ENCODE measurements around the gene HTR1E. TPM values are rescaled to one million over a fixed set of nuclear protein-coding genes. Genes with fewer than 3 reads are reported as not detected.
A peak's percentile ranks its signal among the peaks of the same experiment; 100 is the strongest.

Gene HTR1E
- total RNA-seq, 3 donors from 2014 or later, result not detected

DNA sequence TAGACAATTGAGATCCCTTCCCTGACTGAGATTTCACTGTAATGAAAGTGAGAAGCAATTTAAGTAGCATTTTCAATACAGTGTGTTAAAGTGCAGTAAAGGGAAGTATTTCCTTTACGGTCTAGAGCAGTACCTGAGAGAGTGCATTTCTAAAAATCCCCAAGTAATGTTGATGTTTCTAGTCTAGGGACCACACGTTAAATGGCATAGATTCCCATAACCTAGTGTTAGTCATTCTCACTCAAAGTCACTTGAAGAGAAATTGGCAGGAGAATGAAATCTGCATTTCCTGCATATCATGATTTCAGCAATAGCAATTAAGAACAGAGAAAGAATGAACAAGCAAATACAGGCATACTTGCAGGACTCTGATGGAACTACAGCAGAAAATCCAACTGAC is 89.7 kb downstream of the HTR1E start:
- intact Hi-C loops (cut with DNase I, micrococcal nuclease), result no loop called here
- no peak for ATAC-seq

DNA sequence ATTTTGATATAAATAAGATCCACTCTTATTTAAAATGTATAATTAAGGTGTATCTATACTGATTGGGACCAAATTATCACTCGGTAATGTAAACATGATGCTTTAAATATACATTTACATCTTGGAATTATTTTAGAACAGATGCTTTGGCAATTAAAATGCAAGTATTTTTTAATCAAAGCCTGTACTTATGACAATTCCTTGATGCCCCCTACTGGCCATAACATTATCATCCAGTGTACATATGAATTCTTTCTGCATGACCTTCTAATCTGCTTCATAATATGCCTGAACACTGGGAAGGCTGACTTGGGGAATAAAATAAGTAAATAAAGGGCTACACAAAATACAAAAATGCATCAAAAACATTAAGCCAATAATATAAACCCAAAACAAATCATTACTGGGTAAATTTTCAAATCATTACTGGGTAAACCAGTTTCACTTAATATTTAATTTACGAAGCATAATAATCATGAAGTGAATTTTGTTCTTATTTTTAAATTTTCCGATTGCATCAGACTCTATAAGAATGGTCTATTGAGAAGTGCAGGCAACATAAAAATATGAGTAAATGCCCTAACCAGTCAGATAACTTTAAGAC is 92.5 kb downstream of the HTR1E start:
- Histone ChIP-seq H3K36me3 (ENCODE audit: low read depth) (no peaks in the 10 kb centered on the region), H3K9me3 (no peaks in the 10 kb centered on the region), H3K4me1 (ENCODE audit: low read depth) (no peaks in the 10 kb centered on the region), H3K4me3 (no peak overlapping the region)
- ATAC-seq (no peak), DNase-seq (peak in 1 of 3 donors; percentile 27)
- intact Hi-C loops (cut with DNase I, micrococcal nuclease), result no loop called here
- TF ChIP-seq, protein P1, sequence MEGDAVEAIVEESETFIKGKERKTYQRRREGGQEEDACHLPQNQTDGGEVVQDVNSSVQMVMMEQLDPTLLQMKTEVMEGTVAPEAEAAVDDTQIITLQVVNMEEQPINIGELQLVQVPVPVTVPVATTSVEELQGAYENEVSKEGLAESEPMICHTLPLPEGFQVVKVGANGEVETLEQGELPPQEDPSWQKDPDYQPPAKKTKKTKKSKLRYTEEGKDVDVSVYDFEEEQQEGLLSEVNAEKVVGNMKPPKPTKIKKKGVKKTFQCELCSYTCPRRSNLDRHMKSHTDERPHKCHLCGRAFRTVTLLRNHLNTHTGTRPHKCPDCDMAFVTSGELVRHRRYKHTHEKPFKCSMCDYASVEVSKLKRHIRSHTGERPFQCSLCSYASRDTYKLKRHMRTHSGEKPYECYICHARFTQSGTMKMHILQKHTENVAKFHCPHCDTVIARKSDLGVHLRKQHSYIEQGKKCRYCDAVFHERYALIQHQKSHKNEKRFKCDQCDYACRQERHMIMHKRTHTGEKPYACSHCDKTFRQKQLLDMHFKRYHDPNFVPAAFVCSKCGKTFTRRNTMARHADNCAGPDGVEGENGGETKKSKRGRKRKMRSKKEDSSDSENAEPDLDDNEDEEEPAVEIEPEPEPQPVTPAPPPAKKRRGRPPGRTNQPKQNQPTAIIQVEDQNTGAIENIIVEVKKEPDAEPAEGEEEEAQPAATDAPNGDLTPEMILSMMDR (IDR thresholded peaks at IDR 0.05), result no peak

More for the DNA sequence above, 89.7 kb downstream of the HTR1E start:
- TF ChIP-seq, protein P1 (IDR thresholded peaks at IDR 0.05), result no peak
- no peaks in the 10 kb centered on the region for H3K4me1 ChIP-seq (ENCODE audit: low read depth)
- no peak overlapping the region for H3K4me3 ChIP-seq
- H3K9me3 ChIP-seq, result no peaks in the 10 kb centered on the region
- no peaks in the 10 kb centered on the region for H3K36me3 ChIP-seq (ENCODE audit: low read depth)
- no peak for DNase-seq

DNA sequence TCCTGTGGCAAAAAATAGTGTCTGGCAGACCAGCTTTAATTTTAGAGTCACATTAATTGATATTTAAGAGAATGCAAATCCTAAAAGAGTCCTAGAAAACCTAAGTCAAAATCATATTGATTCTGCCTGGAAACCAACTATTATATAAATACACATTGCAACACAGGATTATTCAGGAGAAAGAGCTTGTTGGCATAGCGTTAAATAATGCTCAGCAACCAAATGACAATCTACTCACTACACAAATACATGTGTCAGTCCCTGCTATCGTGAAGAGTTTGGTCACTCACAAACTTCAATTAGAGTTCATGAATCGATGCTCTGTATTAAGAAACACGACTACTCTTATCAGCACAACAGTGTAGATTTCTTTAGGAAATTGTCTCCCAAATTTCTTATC is 103.4 kb downstream of the HTR1E start:
- Histone ChIP-seq H3K4me3 (no peak overlapping the region), H3K36me3 (ENCODE audit: low read depth) (no peaks in the 10 kb centered on the region), H3K9me3 (no peaks in the 10 kb centered on the region), H3K4me1 (ENCODE audit: low read depth) (no peaks in the 10 kb centered on the region)
- intact Hi-C loops (cut with DNase I, micrococcal nuclease), result no loop called here
- DNase-seq (no peak), ATAC-seq (no peak)
- TF ChIP-seq, protein P1 (IDR thresholded peaks at IDR 0.05), result no peak

DNA sequence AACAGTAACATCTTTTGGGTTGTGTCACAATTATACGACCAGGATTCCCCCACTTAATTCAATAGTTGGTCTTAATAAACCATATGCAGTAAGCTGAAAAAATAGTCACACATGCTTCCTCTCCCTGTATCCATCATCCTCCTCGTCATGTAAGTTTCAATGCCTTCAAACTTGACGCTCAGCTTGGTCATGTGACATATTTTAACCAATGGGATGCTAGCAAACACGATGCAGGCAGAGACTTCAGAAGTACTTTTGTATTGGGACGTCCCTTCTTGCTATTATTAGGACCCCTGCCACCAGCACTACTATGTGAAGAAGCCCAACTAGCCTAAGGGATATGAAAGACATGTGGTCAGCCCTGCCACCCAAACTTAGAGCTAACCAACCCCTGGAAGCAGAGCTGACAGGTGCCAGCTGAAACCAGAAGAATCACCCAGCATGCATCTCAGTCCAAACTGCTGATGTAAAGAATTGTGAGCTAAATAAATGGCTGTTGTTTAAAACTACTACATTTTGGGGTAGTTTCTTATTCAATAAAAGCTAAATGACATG is 108.3 kb downstream of the HTR1E start:
- DNase-seq, result no peak
- TF ChIP-seq, protein P1 (IDR thresholded peaks at IDR 0.05), result no peak
- H3K4me3 ChIP-seq, result no peak overlapping the region

DNA sequence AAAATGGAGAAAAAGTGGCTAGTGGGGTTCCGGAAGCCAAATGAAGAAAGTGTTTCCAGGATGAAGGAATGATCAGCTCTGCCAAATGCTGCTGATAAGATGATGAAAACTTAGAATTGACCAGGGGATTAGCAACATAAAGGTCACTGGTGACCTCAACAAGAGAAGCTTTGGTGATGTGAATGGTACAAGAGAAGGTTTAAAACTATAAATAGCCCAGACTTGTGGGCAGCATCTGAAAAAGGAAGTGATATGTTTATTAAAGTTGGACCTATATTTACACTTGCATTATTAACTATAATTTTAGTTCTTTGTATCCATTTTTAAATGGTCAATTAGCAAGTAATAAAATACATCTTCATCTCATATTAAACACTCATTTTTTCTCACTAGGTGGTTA is 112.5 kb downstream of the HTR1E start:
- Histone ChIP-seq H3K36me3 (ENCODE audit: low read depth) (no peaks in the 10 kb centered on the region), H3K9me3 (no peaks in the 10 kb centered on the region), H3K4me3 (no peak overlapping the region), H3K4me1 (ENCODE audit: low read depth) (no peaks in the 10 kb centered on the region)
- intact Hi-C loops (cut with DNase I, micrococcal nuclease), result no loop called here
- TF ChIP-seq, protein P1 (IDR thresholded peaks at IDR 0.05), result no peak
- ATAC-seq, result no peak
- DNase-seq, result no peak

More for the DNA sequence above, 108.3 kb downstream of the HTR1E start:
- no peaks in the 10 kb centered on the region for H3K9me3 ChIP-seq
- ATAC-seq, result no peak
- H3K36me3 ChIP-seq (ENCODE audit: low read depth), result no peaks in the 10 kb centered on the region
- intact Hi-C loops (cut with DNase I, micrococcal nuclease), result no loop called here
- no peaks in the 10 kb centered on the region for H3K4me1 ChIP-seq (ENCODE audit: low read depth)

Data from mucosa of descending colon (tissue), 3 donors.